ENCODE results near the gene C20orf144.

DNA sequence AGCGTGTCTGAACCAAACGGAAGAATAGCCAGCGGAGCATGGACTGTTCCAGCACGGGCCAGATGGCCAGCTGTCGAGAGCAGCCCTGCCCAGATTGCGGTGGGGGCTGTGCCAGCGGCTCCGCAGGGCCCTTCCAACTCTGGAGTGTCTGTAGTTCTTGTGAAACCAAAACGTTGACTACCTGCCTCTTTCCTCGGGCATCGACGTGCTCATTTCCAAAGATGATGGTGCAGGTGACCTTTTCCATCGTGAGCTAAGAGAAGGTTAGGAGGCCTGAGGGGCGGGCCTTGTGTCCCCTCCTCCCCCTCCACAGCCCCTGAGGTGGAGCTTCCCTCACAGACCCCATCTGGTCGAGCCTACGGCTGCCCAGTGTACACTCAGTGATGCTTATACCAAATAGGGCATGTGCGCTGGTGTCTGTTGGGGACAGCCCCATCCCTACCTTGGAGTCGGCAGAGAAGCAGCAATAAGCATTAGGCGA is 12.9 kb upstream of the C20orf144 start:
- TF ChIP-seq HDGF (IDR thresholded peaks at IDR 0.05) (no peak), BRF1 (IDR thresholded peaks at IDR 0.05; ENCODE audit: borderline replicate concordance, extremely low read depth, insufficient read length) (no peak), NCOA1 (IDR thresholded peaks at IDR 0.05; ENCODE audit: low read depth) (no peak), RAD21 (CRISPR knock-in tag; conservative IDR thresholded peaks at IDR 0.05 in 1 of 2, IDR thresholded peaks at IDR 0.05 in 1 of 2) (no peak), NONO (IDR thresholded peaks at IDR 0.05; ENCODE audit: low read depth in 2 of 2, low read length in 1 of 2) (no peak), ZNF124 (CRISPR knock-in tag; IDR thresholded peaks at IDR 0.05) (no peak), EZH2 (IDR thresholded peaks at IDR 0.05; ENCODE audit: borderline replicate concordance, low read depth, low read length) (no peak), PHF20 (IDR thresholded peaks at IDR 0.05; ENCODE audit: partially characterized antibody) (no peak), ZNF175 (CRISPR knock-in tag; IDR thresholded peaks at IDR 0.05; ENCODE audit: low read depth) (no peak)
- TF ChIP-seq, protein P1, sequence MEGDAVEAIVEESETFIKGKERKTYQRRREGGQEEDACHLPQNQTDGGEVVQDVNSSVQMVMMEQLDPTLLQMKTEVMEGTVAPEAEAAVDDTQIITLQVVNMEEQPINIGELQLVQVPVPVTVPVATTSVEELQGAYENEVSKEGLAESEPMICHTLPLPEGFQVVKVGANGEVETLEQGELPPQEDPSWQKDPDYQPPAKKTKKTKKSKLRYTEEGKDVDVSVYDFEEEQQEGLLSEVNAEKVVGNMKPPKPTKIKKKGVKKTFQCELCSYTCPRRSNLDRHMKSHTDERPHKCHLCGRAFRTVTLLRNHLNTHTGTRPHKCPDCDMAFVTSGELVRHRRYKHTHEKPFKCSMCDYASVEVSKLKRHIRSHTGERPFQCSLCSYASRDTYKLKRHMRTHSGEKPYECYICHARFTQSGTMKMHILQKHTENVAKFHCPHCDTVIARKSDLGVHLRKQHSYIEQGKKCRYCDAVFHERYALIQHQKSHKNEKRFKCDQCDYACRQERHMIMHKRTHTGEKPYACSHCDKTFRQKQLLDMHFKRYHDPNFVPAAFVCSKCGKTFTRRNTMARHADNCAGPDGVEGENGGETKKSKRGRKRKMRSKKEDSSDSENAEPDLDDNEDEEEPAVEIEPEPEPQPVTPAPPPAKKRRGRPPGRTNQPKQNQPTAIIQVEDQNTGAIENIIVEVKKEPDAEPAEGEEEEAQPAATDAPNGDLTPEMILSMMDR (IDR thresholded peaks at IDR 0.05 in 2 of 3, conservative IDR thresholded peaks at IDR 0.05 in 1 of 3; ENCODE audit: insufficient read depth in 2 of 3, low read depth in 1 of 3, low read length in 3 of 3), result no peak
- TF ChIP-seq, protein P2, sequence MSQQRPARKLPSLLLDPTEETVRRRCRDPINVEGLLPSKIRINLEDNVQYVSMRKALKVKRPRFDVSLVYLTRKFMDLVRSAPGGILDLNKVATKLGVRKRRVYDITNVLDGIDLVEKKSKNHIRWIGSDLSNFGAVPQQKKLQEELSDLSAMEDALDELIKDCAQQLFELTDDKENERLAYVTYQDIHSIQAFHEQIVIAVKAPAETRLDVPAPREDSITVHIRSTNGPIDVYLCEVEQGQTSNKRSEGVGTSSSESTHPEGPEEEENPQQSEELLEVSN (IDR thresholded peaks at IDR 0.05; ENCODE audit: borderline replicate concordance in 1 of 2, extremely low read depth in 1 of 2, insufficient read depth in 1 of 2, insufficient read length in 1 of 2, low read depth in 1 of 2, low read length in 1 of 2, poor library complexity in 1 of 2, severe bottlenecking in 1 of 2), result no peak
- TF ChIP-seq, protein P3, sequence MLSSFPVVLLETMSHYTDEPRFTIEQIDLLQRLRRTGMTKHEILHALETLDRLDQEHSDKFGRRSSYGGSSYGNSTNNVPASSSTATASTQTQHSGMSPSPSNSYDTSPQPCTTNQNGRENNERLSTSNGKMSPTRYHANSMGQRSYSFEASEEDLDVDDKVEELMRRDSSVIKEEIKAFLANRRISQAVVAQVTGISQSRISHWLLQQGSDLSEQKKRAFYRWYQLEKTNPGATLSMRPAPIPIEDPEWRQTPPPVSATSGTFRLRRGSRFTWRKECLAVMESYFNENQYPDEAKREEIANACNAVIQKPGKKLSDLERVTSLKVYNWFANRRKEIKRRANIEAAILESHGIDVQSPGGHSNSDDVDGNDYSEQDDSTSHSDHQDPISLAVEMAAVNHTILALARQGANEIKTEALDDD (IDR thresholded peaks at IDR 0.05), result no peak
- TF ChIP-seq, protein P4, sequence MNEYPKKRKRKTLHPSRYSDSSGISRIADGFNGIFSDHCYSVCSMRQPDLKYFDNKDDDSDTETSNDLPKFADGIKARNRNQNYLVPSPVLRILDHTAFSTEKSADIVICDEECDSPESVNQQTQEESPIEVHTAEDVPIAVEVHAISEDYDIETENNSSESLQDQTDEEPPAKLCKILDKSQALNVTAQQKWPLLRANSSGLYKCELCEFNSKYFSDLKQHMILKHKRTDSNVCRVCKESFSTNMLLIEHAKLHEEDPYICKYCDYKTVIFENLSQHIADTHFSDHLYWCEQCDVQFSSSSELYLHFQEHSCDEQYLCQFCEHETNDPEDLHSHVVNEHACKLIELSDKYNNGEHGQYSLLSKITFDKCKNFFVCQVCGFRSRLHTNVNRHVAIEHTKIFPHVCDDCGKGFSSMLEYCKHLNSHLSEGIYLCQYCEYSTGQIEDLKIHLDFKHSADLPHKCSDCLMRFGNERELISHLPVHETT (CRISPR knock-in tag; conservative IDR thresholded peaks at IDR 0.05 in 1 of 2, IDR thresholded peaks at IDR 0.05 in 1 of 2), result no peak

All from K562 (cell line).